GM21619 (cell line): ENCODE results near the gene NPRL2.
"Not testable (repeated sequence)": the region's sequence is repeated elsewhere in the genome, so short reads cannot be mapped to it uniquely, and the experiment has no call there.

Experiments used
- ATAC-seq: cut with Tn5 transposase; IDR thresholded peaks from one replicate; pipeline ENCODE4 v1.9.1; 2021; ENCODE audit not compliant: unreplicated experiment

Gene NPRL2

GRCh38 chr3:50314816-50315215 lies 35.8 kb downstream of the NPRL2 start:
- no peak for ATAC-seq

- no peak for ATAC-seq
Measured at GRCh38 chr3:50314342-50314741, 36.2 kb downstream of the NPRL2 start.

GRCh38 chr3:50312041-50312440 lies 38.5 kb downstream of the NPRL2 start:
- ATAC-seq = not testable (repeated sequence)

- no peak for ATAC-seq
Measured at GRCh38 chr3:50304601-50305000, 46.0 kb downstream of the NPRL2 start.

- no peak for ATAC-seq
Measured at GRCh38 chr3:50303013-50303815, 47.4 kb downstream of the NPRL2 start, which contains the start of gene HYAL1. Gene HYAL1, minus strand, starts transcription at chr3:50303574. Its CDS starts 618 bp downstream, at chr3:50302956.

GRCh38 chr3:50302095-50303012 lies 48.2 kb downstream of the NPRL2 start:
- no peak for ATAC-seq

GRCh38 chr3:50300681-50301254 lies 49.8 kb downstream of the NPRL2 start:
- ATAC-seq = no peak

- no peak for ATAC-seq
Measured at GRCh38 chr3:50299929-50300680, 50.5 kb downstream of the NPRL2 start.

GRCh38 chr3:50299638-50299928 lies 51.0 kb downstream of the NPRL2 start:
- no peak for ATAC-seq

GRCh38 chr3:50298836-50299637 lies 51.5 kb downstream of the NPRL2 start, which contains the start of the genes HYAL3 and NAA80:
Gene HYAL3, minus strand, starts transcription at chr3:50299405. Its CDS starts 3,803 bp downstream, at chr3:50295602.
Gene NAA80, minus strand, starts transcription at chr3:50299405. Its CDS starts 1,942 bp downstream, at chr3:50297463.
- peak; percentile 83 for ATAC-seq

GRCh38 chr3:50297896-50298725 lies 52.5 kb downstream of the NPRL2 start:
- no peak for ATAC-seq

- no peak for ATAC-seq
Measured at GRCh38 chr3:50297384-50297775, 53.2 kb downstream of the NPRL2 start.
